ENCODE measurements around the gene LGALS9.

DNA sequence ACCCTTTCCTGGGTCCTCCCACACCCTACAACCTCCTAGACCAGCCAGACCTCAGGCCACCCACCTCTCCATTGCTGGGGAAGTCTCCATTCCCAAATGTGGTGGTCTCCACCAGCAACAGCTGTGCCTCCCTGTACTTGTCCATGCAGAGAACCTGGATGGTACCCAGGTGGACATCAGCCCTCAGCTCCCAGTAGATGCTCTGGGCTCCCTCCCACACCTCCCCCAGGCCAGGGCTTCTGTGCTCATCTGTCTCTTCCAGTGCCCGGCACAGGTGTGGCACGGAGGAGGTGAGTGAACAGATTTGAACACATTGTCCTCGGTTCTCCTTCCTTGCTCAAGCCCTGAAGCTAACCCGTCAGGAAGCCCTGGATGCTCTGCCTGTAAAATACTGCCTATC is 34.6 kb downstream of the LGALS9 start:
- no peak for TF ChIP-seq POLR2A (IDR thresholded peaks at IDR 0.05)
- TF ChIP-seq, protein P1, sequence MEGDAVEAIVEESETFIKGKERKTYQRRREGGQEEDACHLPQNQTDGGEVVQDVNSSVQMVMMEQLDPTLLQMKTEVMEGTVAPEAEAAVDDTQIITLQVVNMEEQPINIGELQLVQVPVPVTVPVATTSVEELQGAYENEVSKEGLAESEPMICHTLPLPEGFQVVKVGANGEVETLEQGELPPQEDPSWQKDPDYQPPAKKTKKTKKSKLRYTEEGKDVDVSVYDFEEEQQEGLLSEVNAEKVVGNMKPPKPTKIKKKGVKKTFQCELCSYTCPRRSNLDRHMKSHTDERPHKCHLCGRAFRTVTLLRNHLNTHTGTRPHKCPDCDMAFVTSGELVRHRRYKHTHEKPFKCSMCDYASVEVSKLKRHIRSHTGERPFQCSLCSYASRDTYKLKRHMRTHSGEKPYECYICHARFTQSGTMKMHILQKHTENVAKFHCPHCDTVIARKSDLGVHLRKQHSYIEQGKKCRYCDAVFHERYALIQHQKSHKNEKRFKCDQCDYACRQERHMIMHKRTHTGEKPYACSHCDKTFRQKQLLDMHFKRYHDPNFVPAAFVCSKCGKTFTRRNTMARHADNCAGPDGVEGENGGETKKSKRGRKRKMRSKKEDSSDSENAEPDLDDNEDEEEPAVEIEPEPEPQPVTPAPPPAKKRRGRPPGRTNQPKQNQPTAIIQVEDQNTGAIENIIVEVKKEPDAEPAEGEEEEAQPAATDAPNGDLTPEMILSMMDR (IDR thresholded peaks at IDR 0.05), result no peak

Measured in adrenal gland (tissue), 5 donors.